NCI-H187 treated with DMSO at 0.1 percent for 48 hours (cell line): ENCODE measurements around the gene RDM1.
A peak's percentile ranks its signal among the peaks of the same experiment; 100 is the strongest.
"Not testable (repeated sequence)": the region's sequence is repeated elsewhere in the genome, so short reads cannot be mapped to it uniquely, and the experiment has no call there.

ENCODE experiments used
- DNase-seq: peaks from one replicate; lab custom pipeline; 2025; lab: John Stamatoyannopoulos, UW

The RDM1 gene

DNA sequence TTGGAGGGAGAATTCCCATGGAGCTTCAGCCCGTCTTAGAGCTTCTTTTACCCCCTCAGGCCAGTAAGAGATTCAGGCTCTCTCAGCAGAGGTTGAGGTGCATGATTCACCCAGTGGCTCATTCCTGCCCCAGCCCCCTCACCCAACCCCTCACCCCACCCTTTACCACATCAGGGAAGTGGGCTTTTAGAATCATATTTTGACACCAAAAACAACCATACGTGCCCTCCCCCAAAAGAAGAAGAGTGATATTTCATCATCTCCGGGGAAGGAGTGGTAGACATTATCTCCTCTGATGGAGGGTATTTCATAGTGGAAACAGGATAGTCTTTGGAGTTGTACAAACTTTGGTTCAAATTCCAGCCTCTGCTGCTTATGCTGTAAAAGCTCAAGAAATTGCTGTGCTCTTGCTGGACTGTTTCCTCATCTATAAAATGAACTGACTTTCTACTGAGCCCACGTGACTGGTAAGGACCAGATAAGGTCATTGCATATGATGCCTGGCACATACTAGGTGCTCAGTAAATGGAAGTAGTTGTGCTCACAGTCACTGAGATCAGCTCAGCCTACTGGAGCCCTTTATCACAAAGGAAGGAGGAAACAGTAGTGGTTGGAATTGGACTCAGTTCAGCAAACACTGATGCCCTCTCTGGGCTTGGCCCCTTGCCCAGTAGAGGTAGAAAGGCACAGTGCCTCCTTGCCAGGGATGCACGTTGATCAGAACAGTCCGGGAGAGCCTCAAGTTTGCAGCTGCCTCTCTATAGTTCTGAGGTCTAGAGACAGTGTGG is 32.1 kb downstream of the RDM1 start:
- no peak for DNase-seq

DNA sequence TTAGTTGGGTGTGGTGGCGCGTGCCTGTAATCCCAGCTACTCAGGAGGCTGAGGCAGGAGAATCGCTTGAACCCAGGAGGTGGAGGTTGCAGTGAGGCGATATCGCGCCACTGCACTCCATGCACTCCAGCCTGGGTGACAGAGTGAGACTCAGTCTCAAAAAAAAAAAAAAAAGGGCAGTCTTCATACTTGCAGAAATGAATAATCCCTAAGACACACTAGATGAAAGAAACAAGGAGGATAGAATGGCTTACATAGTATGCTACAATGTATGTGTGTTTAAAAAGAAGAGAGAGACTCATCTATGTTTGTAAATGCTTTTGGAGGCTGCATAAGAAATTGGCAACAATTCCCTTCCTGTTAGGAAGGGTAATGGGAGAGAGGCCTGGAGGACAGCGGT is 32.8 kb downstream of the RDM1 start:
- not testable (repeated sequence) for DNase-seq

DNA sequence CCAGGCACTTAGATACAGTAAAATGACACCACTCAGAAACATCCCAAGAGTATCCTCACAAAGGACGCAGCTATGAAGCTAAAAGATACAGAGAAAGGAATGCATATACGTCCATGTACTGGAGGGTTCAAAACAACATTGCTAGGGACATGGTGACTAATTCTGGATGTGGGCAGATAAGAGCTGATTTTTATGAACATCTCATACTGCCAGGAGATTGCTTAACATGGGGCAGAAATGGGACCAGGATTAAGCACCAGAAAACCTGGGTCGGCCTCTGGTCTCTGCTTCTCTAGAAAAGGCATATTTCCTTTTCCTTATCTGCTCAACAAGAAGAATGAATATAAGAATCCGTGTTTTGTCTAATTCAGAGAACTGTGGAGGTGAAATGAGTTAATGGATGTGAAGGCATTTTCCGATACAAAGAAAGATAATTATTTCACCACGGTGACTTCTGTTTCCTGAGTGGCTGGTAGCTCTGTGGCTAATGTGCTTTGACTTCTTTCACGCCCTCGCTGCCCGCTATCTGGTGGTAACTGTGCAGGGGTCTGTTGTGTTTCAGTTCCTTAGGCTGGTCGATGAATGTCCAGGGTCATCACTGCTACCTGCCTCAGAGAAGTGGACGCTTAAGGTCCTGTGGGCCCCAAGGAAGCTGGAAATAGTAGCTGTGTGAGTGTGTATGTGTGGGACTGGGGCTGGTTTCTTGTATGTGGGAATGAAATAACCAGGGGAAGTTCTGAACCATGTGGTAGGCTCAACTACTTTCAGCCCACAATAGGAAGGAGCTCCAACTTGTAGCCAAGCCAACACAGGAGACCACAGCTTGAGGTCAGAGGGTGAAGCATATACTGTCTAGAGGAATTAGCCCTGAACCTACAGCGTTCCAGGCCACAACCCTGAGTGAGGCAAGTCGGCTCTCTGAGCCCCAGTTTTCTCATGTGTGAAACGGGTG is 34.7 kb downstream of the RDM1 start:
- no peak for DNase-seq

DNA sequence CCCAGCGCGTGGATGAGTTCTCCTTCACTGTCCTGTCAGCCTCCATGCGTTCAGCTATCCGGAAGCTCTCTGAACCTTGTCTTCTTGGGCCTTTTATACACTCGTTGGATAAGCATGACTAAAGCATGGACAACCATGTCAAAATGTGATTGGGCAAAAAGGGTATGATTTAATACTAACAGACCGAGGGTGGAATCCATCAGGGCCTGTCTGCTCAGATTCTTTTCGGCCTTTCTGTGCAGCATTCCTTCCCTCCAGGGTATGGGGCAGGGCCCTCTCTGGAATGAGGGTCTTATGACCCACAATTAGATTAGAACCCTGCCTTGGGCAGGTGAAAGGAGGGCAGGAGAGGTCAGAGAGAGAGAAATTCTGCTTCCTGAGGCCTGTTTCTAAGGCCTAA is 36.4 kb downstream of the RDM1 start:
- no peak for DNase-seq

DNA sequence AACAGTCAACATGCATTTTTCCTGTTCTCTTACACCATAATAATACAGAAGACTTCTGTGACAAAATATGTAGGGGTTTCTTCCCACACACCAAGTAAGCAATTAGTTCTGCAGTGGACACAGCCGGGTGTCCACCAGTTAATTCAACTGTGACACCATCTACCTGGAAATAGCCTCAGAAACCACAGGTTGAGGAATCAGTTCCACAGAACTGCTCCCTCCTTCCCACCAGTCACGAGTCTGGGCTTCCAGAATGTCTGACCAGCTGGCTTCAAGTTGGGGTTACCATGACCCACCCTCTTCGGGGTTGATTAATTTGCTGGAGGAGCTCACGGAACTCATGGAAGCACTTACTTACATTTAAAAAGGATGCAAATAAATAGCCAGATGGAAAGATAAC is 36.8 kb downstream of the RDM1 start:
- DNase-seq = no peak

DNA sequence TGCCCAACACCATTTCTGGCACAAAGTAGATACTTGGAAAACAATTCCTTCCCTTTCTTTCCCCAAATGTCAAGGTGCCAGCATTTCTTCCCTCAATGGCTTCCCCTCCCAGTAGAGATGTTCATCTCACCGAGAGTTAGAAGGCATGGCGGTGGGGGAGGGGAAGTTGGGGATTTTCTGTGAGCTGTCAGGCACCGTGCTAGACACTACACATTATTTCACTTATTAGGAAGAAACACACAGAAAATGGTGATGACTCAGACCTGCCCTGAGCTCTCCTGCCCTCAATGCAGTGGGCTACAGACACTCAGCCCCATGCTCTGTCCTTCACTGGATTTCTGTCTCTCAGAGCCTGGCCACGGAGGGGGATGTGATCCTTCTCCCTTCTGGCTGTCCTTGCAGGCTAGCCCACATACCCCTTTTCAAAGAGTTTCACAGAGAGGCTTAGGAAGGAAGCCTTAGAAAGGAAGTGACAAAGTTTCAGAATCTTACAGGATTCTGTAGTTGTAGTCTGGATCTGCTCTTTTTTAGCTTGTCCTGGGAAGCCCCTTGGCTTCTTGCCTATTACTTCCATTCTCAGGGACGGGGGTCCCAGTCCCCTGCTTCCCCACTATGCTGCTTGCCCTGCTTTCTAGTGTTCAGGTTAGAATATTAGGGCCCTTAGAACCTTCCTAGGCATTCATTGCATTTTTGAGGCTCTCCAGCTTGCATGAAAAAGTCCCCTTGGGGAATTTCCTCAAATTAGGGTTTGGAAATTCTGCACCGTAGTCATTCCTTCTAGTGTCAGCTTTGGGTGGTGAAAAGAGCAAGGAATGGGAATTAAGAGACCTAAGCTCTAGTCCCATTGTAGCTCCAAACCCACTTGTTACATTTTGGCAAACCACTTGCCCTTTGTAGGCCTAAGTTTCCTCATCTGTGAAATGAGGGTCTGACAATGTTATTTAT is 38.2 kb downstream of the RDM1 start:
- DNase-seq = no peak

DNA sequence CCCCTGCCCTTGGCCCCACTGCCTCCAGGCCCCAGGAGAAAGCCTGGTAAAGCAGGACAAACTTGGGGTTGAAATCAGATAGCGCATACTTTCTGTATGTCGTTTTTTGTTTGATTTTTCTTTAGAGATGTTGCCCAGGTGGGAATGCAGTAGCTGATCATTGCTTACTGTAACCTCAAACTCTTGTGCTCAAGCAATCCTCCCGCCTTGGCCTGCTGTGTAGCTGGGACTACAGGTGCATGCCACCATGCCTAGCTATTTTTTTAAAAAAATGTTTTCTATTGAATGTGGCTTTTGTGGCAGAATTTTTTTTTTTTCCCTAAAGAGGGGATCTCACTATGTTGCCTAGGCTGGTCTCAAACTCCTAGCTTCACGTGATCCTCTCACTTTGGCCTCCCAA is 39.3 kb downstream of the RDM1 start:
- no peak for DNase-seq

DNA sequence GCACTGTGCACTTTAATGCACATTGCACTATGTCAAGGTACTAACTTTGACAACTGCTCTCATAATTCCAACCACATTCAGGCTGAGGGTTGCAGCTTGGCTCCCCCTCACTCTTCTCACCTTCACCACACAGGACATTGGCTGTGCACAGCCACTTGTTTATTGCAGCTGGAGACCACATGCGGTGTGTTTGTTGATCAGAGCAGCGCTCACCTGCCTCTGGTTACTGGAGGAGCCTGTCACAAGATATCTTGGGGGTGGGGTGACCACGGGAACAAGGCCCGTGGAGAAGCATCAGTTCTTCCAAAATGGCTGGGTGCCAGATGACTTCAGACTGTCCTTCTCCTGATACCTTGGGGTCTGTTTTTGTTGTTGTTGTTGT is 39.8 kb downstream of the RDM1 start:
- peak; percentile 36 for DNase-seq

DNA sequence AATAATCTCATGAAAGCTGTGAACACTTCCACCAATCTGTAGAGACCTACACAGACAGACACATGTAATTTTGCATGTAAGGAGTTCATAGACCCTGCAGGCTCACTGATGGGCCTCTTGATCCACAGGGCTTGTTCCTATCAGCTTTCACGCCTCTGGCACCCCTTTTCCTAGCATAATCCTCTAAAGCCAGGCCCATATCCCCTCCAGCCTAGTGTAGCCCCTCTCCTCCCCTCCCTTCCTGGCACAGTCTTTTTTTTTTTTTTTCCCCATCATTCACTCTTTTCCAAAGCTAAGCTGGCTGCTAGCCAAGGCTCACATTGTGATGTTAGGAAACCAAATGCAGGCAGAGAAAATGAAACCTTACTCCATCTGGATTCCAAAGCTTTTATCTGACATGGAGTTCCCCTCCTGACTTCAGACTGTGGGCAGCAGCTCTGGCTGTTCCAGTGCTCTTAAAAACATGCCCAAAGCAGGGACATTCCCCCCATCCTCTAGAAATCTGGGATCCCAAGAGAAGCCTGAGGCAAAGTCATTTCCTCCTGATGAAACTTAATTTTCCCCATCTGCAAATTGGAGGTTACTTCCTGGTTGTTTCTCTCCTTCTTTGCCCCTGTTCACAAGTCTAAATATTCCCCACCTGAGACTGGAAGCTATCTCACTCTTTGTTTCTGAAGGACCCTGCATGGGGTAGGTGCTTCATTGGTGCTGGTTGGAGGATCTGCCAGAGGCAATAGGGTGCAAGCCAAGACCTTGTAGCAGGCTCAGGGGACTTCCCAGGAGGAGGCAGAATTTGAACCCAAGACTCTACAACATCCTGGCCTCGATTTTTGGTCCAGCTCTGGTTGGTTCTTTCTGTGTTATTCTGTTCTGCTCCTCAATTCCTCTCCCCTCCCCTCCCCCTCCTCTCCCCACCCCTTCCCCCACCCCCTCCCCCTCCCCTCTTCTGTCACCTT is 40.5 kb downstream of the RDM1 start:
- no peak for DNase-seq

DNA sequence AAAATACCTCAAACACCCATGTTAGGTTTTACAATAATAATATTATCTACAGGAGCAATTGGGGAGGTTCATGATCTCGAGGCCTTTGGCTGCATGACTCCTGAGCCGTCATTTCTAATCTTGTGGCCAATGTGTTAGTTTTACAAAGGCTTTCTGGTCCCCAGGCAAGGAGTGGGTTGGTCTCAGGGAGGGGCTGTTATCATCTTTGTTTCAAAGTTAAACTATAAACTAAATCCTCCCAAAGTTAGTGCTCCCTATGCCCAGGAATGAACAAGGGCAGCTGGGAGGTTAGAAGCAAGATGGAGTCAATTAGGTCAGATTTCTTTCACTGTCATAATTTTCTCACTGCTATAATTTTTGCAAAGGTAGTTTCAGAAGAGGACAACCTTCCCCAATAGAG is 41.3 kb downstream of the RDM1 start:
- DNase-seq = no peak

DNA sequence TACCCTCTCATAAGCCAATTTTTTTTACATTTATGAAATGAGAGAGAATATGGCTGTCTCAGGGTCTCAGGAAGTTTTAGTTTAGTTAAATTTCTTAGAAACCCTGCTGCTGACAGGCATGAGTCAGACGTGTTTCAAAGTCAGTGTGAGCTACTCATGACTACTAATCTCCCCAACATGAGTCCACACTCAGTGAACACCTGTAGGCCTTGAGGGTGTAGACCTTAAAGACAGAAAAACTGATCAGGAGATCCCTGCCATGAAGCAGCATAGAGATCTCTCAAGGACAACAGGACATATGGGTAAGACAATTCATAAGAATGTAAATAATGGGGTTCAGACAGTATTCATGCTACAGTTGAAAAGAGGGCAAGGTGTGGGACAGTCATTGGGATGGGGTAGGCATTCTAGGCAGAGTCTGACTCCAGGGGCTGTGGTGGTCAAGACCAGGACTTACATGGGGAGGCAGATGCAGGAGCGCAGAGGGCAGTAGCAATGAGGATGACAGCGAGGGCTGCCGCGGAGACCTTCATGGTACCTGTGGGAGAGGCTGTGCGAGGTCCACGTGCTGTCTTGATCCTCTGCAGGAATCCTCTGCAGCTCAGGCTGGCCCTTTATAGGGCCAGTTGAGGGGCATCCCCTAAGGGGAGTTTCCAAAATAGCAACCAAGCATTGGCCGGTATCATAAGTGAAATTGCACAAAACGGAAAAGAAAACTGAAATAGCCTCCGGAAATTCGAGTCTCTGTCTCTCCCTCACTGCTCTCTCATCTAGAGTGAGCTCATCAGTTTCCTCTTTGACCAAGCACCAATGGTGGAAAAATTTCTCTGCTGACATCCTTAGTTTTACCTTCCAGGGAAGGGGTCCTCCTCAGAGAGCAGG is 50.6 kb downstream of the RDM1 start, which contains the start of gene CCL5:
Gene CCL5, minus strand, starts transcription at position 588 of the 882 bp plus-strand sequence.
- DNase-seq = no peak

DNA sequence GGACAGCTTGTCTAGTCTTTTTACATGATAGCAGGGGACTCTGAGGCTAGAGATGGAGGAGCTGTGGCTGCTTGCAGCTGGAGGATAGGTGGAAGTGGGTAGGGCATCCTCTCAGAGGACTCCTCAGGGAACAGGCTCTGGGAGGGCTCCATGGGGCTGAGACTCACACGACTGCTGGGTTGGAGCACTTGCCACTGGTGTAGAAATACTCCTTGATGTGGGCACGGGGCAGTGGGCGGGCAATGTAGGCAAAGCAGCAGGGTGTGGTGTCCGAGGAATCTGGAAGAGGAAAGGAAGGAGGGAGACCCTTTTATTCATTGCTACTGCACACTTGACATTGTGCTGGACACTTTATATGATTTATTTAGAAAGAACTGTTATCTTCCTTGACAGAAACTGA is 52.2 kb downstream of the RDM1 start:
- DNase-seq = no peak

DNA sequence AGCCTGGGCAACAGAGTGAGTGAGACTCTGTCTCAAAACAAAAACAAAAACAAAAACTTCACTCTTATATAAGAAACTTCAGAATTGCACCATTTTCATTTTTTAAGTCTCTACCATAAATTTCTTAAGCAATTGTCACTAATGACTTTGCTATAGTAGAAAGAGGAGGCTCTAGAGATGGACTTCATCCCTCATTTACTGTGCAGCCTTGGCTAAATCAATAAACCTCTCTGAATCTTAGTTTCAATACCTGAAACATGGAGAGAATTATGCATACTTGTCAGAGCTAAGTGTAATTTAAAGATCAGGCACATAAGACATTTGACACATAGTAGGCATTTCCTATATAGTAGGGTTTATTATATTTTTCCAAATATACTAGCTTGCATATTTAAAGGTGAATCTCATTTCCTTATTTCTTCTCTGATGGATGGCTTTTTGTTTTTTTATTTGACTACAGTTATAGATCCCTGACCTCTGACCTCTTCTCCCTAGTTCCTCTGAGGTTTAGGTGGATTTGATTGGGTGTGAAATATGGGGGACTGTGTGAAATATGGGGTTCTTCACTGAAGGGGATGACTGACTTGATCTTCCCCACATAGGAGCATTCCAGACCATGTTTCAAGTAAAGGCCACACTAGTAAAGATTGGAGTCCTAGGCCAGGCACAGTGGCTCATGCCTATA is 53.1 kb downstream of the RDM1 start:
- DNase-seq = no peak

DNA sequence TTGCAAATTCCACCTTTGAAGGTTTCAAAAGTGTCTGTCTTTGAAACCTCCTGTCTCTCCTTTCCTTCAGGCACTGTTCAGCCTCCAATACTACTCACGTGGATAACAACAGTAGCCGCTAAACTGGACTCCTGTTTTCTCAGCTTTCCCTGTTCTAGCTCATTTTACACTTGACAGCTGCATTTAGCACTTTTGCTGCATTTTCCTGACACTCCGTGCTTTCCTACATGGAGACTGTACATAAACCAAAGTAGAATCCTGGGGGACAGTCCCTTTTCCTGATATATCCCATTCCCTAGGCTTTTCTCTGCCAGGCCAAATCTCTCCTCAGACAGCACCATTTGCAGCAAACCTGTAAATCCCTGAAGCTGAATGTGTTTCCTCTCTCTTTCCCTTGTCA is 54.0 kb downstream of the RDM1 start:
- no peak for DNase-seq

DNA sequence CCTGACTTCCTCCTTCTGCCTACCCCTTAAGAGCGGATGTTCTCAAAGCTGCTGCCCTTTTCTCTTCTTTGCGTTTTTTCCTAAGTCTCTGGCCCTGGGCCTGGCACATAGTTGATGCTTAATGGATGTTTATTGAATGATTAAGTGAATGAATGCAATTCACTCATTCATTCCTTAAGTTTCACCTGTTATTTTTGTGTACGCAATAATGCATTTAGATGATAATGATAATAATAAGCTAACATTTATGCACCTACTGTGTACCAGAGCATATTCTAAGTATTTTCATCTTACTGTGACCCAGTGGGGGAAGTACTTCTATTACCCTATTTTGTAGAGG is 54.8 kb downstream of the RDM1 start:
- no peak for DNase-seq

DNA sequence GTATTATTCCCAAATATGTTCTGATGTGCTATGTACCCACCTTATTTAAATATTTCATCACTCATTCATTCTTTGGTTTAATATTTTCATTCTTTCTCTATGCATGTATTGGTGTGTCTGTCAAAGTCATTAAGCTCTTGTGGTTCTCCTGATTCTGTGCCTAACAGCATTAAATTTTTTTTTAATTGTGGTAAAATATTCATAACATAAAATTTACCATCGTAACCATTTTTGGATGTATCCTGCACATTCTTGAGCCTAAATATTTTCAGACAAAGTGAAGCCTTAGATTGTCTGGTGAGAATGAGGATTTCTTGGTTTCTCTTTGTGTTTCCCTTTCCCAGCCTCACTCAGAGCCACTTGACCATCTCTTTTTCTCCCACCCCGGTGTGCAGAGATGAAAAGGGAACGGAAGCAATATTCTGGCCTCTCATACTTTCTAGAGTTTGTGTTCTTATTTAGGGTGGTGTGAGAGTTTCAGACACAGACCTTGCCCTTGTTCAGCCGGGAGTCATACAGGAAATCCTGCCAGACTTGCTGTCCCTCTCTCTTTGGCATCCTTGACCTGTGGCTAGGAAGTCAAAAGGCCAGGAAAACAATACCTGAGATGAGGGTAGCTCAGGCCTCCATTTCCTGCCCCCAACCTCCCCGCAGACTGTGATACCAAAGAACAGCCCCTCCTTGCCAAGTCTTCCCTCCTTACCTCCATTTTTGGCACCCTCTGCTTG is 55.3 kb downstream of the RDM1 start:
- DNase-seq = no peak

DNA sequence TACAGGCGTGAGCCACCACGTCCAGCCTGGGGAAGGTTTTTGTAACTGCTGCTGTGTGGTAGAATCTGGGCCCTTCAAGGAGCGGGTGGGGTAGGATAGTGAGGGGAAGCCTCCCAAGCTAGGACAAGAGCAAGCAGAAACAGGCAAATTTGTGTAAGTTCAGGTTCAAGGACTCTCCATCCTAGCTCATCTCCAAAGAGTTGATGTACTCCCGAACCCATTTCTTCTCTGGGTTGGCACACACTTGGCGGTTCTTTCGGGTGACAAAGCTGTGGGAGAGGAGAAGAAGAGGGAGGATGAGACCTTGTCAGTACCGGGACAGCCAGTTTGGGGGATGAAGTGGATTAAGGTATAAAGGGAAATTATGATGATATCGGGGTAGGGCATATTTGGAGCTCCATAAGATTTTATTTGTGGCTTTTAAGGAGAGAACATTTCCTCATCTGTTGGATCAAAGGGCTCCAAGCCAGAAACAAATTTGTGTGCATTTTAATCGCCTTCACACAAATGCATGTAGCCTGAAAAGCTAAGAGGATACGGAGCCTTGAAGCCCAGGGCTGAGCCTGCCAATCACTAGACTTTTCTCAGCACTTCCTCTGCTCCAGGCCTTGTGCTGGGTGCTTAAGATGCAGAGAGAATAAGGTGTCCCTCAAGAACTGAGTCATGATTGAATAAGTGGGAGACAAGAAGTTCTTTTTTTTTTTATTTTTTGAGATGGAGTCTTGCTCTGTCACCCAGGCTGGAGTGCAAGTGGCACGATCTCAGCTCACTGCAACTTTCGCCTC is 58.2 kb downstream of the RDM1 start:
- DNase-seq = no peak
